GM21737 (cell line): ENCODE measurements around the gene STXBP3.

Source experiments
- ATAC-seq: cut with Tn5 transposase; IDR thresholded peaks from one replicate; pipeline ENCODE4 v1.9.1; 2021; ENCODE audit warnings: mild to moderate bottlenecking, moderate library complexity; ENCODE audit not compliant: unreplicated experiment

Gene STXBP3

DNA sequence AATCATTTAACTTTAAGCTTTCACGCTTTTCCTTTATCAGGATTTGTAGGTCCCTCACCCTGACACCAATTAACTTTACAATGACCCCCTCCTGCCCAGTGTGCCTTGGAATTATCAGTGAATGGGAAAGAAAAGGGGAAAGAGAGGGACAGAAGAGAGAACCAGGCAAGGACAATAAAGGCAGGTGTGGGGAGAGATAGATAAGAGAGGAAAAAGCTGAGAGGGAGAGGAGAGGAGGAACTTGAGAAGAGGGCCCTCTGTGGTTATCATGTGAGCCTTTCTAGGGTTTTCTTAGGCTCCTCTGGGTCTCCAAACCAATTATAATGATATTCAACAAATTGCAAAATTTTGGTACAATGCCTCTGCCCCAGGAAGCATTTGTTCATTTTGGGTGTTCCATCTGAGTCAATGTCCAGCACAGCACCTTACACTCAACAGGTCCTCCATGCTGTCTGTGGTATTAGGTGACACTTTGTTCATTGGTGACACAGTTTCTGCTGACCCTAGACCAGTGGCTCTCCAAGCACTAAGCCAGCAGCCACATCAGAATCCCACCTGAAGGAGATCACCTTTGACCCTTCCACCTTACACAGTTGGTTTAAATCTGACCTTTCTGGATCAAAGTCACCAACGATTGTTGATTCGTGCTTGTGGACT lies 96.2 kb downstream of the STXBP3 start:
- ATAC-seq, result no peak

DNA sequence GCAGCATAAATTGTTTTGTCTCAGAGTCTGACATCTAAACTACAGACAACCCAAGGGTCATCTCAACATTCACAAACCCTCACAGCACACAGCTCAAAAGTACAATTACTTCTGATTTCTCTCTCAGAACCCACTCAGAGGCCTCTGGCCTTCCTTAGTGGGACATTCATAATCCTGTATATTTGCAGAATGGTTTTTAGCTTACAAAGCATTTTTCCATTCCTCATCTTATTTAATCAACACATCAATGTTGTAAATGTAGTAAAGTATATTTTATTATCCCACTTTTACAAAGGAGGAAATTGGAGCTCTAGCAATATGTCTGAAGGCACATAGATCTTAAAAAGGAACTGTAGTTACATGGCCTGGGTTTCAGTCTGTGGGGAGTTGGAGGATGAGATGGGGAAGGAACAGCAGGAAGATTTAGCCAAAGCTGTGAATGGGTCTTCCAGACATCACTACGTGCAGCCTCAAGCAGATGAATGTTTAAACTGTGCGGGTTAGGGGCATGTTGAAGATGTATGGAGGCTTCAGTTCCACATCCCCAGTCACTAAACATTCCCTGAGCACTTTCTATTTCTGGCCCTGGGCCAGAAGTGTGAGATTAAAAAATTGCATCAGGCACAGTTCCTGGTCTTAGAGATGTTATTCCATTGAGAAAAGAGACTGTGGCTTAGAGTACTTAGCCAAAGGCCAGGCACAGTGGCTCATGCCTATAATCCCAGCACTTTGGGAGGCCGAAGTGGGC lies 97.1 kb downstream of the STXBP3 start:
- no peak for ATAC-seq

DNA sequence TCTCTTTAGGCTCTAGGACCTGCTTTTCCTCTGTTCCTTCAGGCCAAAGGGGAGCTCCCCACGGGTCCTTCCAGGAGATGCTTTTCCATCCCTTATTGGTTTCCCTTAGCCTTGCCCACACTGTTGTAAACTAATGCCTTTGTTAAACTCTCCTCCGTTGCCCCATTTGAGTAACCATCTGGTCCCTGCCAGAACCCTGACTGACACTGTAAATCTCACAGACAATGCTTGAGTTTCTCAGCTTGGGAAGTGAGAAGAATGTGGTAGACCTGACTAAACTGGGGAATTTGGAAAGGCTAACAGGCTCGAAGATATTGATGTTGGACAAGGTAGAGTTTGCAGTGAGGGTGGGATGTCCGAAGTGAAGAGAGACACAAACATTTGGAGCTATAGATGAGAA lies 99.0 kb downstream of the STXBP3 start:
- no peak for ATAC-seq

DNA sequence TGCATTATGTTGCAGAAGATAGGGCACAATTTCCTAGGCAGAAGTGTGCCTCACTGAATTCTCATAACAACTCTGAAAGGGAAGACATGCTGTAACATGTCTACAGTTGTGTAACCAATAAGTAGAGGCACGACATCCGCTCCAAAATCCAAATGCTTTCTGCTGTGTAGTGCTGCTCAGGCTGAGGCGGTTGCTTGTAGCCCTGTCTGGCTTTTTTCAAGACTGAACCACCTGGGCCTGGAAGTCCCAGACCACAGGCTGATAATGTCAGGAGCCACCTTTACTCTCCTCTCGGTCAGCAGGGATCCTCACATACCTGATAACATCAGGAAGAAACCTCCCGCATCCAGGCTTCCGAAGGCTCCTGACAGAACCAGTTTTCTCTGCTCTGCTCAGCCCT lies 99.5 kb downstream of the STXBP3 start:
- no peak for ATAC-seq

DNA sequence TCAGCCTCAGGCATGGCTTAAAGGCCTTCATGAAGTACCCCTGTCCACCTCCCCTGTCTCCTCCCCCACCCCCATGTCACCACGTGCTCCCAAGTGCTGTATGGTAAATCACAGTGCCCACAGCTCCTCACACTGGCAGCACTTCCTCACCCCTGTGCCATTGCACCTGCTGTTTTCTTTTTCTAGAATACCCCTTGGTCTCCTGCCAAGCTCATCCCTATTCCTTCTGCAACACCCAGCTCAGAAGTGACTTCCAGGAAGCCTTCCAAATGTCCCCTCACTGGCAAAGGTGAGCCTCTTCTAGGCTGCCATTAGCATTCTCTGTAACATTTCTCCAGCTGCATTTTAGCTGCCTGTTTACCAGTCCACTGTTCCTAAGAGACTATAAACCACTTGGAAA lies 101.0 kb downstream of the STXBP3 start:
- ATAC-seq, result no peak

DNA sequence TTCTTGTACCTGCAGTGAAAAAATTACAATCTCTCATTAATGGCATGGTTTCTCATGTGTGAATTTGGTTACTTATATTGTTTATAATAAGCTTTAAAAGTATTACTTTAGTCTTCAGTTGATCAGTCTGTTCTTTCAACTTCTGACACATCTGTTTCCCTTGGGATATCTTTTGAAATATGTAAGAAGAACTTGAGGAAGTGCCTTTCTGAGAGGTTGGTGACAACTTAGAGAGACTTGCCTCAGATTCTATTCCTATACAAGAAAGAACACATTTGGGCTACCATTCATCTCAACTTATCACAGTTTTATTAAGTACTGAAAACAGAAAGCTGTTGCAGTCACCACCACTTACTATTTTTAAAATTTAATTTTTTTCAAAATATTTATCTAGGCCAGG lies 102.3 kb downstream of the STXBP3 start:
- ATAC-seq, result no peak

DNA sequence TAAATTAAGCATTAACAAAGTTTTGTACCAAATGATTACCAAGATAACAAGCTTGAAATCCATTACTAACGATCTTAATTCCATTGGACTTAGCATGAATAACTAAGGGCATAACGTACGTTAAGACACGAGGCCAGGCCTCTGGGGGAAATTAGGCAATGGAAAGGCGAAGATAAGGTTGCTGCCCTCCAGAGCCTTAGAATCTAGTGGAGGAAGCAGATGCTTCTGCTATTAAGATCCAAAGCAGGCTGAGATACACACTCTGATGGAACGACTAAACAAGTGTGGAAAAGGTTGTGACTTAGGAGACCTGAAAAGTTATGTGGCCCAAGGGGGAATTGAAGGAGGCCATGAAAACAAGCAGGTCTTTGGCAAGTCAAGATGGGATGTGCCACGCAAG lies 104.5 kb downstream of the STXBP3 start:
- no peak for ATAC-seq

DNA sequence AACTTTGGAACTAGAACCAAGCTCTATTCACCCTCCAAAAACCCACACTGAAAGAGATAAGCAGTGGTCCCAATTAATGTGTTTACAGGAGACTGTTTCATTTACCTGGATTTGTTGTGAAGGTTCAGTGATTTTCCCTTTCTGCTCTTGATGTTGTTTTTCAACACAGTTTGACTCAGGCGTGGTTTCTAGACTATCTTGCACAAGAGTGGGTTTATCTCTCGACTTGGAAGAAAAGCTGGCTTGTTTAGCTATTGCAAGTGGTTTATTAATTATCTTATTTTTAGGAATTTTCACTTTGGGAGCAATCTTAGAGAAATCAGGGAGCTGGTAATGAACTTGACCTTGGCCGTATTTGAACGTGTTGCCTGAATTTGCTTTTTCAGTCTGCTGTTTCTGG lies 105.1 kb downstream of the STXBP3 start:
- ATAC-seq, result no peak

DNA sequence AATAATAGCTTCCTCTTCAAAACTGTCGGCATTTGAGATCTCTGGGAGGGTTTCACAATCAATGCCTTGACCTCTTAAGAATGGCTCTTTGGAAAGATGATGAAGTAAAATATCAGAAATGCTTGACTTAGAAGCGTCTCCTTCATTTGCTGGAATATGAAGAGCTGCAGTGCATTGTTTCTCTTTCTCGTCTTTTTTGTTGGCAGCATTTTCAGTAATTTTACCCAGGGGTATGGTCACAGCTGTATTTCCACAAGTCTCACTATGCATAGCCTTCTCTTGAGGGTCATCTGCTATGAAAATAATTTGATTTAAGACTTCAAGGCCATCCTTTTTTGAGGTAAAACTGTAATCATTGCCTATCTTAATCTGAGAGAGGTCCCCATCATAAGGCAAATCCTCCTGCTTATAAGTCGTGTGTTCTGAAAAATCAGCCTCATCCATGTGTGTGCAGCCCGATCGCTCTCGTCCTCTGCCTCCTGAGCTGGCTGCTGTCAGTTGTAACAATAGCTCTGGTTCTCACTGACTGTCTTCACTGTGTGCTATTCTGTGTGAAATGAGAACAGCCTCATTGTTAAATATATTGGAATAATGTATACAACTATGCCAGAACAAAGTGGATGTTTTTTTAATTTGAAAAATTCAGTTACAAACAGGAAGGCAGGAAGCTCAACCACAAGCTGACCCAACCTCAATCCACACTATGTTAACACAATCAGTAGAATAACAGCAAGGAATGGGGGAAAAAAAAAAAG lies 105.9 kb downstream of the STXBP3 start:
- no peak for ATAC-seq

DNA sequence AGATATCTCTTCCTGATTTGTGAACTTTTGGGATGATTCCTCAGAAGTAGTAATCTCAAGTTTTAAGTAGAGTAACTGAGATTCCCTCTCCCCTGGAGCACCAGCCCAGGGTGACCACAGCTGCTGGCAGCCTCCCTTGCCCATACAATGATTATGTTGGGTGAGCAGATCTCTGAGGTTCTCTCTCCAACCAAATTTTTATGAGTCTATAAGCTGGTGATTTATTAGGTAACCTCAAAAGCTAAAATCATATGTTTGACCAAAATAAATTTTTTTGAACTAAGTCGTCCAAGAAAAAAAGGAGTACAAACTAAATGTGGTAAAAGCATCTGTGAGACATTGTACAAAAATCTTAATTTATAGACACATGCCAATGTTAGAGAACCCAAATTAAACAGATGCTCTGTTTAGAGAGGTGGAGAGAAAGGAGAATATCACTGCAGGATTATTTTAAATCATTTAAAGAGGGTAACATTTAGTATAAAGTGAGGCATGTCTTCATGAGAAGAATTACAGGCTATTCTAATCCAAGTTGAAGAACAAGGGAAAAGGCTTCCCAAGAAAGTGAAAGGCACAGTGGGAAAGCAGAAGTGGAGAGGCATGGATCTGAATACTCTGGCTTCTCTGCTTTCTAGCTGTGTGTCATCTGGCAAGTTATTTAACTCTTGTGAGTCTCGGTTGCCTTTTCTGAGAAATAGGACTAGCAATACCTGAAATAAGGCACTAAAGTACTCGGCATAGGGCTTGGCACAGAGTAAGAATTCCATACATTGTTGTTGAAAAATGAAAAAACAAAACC lies 107.9 kb downstream of the STXBP3 start:
- ATAC-seq, result no peak

DNA sequence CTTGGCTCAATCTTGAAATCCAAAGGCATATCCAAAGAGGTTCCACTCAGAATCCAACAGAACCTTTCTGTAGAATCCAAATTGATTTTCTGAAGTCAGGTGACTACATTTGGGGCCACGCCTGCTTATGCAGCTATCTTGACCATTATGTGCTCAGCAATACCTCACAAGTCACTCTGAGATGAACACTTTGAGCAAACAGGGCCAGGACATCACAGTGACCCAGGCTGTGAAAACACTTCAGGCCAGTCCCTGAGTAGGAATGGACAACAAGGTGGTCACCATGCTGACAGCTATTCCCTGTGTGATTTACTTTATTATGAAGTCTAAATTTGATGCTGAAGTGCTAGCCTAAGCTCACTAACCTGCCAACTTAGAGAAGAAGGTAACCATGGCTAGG lies 110.5 kb downstream of the STXBP3 start, which contains the start of gene AKNAD1:
TSS of gene AKNAD1 (minus strand) at position 101 of the 400 bp plus-strand sequence. CDS start 4,430 bp downstream, outside the sequence.
- ATAC-seq, result no peak

DNA sequence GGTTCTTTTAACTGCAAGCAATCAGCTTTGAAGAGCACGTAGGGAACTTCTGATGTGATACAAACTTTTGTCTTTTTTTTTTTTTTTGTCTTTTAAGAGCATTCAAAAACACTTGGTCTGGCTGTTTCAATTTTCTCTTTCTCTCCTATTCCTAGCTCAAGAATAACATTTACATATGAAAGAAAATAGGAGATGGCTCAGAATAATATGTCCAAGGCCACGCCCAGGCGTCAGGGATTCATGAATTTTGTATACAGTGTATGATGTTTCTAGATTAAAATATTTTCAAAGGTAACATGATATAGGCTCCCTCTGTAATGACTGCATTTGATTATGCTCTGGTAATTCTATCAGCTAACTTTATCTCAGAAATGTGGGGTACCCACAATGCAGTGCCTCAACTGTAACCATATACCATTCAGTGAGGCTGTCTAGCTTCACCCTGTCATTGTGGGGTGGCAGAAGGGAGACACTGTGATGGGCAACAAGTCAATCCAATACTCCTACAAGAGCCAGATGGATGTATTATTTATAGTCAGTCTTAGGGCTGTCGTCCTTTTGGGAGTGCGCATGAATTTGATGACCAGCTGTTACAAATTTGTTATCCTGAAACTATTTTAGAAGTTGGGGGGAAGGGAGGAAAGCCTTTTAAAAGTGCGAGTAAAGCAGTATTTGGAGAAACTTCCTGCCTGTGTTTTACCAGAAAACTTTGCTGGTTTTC lies 111.9 kb downstream of the STXBP3 start:
- no peak for ATAC-seq
